IPS-18c (cell line): ENCODE measurements around the gene PPM1H.

Experiments used
- H3K4me3 ChIP-seq: 2 replicates; pipeline ENCODE4 v1.7.0; 2013; ENCODE audit warnings: low read depth, mild to moderate bottlenecking, low read length, moderate library complexity; ENCODE audit not compliant: insufficient read depth
- H3K9me3 ChIP-seq: one replicate; pipeline ENCODE4 v1.6.1; 2013; ENCODE audit warnings: mild to moderate bottlenecking, low read length, moderate library complexity; ENCODE audit not compliant: control insufficient read depth, insufficient read depth

Gene PPM1H

DNA sequence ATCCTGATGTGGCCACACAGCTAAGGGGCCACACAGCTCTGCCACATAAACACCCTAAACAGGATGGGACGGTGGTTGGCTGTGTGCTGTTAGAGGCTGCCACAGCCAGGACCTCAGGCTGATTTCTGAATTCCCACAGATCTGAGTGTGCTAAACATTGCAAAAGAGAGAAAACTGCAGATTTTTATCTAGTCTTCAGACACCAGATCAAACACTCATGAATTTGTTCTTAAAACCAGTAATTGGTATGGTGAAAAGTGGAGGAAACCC, 277.7 kb downstream of the PPM1H start:
- H3K9me3 ChIP-seq = no peaks in the 10 kb centered on the region
- H3K4me3 ChIP-seq = no peak overlapping the region

GRCh38 chr12:62656591-62657362, 278.2 kb downstream of the PPM1H start:
- Histone ChIP-seq H3K4me3 (no peak overlapping the region), H3K9me3 (no peaks in the 10 kb centered on the region)

- Histone ChIP-seq H3K9me3 (no peaks in the 10 kb centered on the region), H3K4me3 (no peak overlapping the region)
Measured at GRCh38 chr12:62655666-62656151, 279.2 kb downstream of the PPM1H start.

DNA sequence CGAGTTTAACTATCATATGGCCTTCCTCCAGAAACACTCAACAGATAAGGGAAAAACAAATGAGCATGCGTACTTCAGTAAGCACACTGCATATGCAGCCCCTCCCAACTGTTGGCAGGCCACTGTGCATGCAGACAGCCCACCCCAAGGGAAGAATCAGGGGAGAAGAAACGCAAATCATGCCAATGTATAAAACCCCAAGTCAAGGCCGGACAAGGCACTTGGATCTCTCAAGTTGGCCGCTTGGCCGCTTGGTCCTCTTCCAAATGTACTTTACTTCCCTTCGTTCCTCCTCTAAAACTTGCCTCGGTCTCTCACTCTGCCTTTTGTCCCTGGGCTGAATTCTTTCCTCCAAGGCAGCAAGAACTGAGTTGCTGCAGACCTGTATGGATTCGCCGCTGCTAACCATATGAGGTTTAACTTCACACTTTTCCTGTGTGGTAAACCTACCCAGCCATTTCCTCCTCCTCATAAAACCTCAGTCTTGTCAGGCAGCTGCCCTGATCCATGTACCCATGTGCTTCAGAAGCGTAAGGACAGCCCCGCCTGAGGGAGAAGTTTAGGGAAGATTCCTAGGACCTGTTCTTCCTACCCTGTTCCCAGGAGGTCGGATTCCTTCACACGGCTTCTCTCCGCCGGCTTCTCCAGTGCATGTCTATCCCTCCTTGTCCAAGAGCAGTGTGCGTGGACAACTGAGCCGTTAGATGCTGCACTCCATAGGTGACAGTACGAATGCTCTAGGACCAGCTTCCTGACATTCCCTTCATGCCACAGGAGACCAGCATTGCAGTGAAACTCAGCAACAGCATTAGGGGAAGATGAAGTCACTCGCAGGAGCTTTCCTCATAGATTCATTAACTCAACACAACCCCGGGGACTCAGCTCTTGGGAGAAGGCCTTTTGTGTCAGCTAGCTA, 280.4 kb downstream of the PPM1H start:
- no peak overlapping the region for H3K4me3 ChIP-seq
- no peaks in the 10 kb centered on the region for H3K9me3 ChIP-seq

- H3K9me3 ChIP-seq = no peaks in the 10 kb centered on the region
- no peak overlapping the region for H3K4me3 ChIP-seq
Measured at GRCh38 chr12:62653740-62654139, 281.2 kb downstream of the PPM1H start.

- no peak overlapping the region for H3K4me3 ChIP-seq
Measured at GRCh38 chr12:62653304-62653703, 281.6 kb downstream of the PPM1H start.

GRCh38 chr12:62651138-62651537, 283.8 kb downstream of the PPM1H start:
- no peaks in the 10 kb centered on the region for H3K9me3 ChIP-seq
- H3K4me3 ChIP-seq = no peak overlapping the region

More at GRCh38 chr12:62653304-62653703, 281.6 kb downstream of the PPM1H start:
- H3K9me3 ChIP-seq = no peaks in the 10 kb centered on the region

GRCh38 chr12:62649412-62650138, 285.4 kb downstream of the PPM1H start:
- Histone ChIP-seq H3K4me3 (no peak overlapping the region), H3K9me3 (no peaks in the 10 kb centered on the region)

GRCh38 chr12:62647586-62647985, 287.4 kb downstream of the PPM1H start:
- Histone ChIP-seq H3K4me3 (no peak overlapping the region), H3K9me3 (no peaks in the 10 kb centered on the region)

DNA sequence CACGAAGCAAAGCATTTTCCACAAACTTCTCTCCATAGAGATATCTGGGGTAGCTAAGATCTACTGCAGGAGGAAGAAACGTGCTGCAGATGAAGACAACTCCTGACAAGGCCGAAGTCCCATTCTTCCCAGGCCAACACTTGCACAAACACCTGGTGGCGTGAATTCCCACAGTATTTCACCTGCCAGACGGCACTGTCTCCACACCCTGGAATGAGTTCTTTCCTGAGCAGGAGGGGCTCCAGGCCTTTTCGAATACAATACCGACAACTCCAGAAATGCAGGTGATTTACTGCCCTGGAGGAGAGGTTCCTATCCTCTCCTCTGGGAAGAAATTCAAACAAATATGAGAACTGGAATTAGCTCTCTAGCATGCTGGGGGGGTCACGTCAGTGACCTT, 288.4 kb downstream of the PPM1H start:
- no peaks in the 10 kb centered on the region for H3K9me3 ChIP-seq
- no peak overlapping the region for H3K4me3 ChIP-seq

DNA sequence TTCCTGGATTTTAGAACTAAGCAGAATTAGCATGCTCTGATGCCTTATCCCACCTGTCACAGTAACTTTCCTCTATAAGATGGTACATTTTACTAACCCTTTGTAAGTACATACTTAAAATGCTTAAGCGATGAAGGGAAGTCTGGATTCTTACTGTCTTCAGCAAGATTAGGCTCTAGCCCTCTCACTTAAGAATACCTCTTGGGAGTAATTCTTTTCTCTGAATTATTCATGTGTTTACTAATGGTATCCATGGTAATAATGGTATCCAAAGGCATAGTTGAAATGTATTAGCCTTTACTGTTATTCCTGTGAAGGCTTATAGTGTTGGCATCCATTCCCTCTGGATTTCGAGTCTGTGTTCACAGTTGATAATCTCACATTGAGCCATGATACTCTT, 291.5 kb downstream of the PPM1H start:
- H3K9me3 ChIP-seq = no peaks in the 10 kb centered on the region
- H3K4me3 ChIP-seq = no peak overlapping the region

DNA sequence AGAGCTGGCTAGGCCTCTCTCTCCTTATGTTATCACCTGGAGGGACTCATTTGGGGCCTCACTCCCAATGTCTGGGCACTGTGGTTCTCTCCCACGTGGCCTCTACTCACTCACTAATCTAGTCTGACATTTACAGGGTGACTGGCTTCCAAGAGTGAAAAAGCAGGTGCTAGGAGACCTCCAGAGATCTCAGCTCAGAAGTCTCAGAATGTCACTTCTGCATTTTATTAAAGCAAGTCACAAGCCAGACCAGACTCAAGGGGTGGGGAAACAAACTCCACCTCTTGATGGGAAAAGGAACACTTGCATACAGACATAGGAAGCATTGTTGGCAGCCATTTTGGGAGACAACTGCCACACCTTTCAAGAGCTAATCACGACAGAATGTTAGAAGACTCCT, 292.5 kb downstream of the PPM1H start:
- no peak overlapping the region for H3K4me3 ChIP-seq

DNA sequence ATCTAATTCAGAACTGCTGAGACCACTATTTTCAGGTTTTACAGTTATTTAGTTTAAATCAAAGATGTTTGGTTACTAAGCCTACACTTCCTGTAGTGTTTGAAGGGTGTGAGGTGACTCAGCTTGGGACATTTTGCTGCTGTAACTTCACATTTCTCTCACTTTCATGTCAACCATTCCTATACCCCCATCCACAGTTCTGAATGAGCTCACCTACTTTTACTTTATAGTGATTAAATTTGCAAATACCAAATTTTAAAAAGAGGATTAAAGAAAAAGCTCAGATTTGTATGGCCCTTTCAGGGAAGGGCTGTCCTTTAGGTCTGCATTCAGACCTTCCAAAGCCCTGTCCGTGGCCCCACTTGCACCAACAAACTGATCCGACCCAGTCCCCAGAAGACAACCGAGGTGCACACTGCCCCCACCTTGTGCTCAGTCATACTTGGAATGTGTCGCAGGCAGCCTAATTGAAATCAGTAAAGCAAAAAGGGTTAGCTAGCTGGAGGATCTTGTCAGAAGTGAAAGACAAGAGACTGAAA, 294.0 kb downstream of the PPM1H start:
- H3K9me3 ChIP-seq = no peaks in the 10 kb centered on the region
- H3K4me3 ChIP-seq = no peak overlapping the region

More for the DNA sequence above, 292.5 kb downstream of the PPM1H start:
- no peaks in the 10 kb centered on the region for H3K9me3 ChIP-seq

DNA sequence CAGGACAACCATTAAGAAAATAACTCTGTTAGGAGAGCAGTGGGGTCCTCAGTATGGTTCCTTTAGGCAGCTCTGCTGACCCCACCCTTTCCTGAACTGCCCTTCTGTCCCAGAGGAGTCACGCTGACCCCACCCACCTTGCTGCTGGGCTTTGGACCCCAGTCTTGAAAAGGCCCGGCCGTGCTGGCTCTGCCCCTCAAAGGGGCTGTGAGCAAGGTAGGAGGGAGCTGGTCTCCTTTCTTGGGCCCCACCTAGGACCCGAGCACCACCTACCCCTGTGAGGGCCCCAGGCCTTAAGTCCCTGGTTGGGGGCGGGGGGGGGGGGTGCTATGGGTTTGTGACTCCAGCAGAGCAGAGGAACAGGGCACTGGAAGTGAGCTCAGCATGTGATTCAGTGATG, 297.3 kb downstream of the PPM1H start:
- H3K9me3 ChIP-seq = no peaks in the 10 kb centered on the region
- H3K4me3 ChIP-seq = no peak overlapping the region

DNA sequence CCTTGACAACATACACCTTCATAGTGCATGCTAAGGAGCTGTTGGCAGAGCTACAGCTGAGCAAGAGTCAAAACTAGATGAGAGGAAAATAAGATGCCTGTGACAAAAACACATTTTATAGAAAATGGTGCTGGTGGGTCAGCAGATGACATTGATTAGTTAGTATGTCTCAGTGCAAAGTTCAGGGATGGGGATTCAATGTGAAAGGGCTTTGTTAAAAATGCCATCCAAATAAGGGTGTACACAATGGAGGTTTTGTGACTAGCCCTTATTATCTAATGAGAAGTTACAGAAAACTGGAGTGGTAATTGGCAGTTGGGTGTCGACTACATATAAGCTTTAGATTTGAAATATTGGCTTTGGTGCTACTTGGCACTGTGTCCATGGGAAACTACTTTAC, 299.3 kb downstream of the PPM1H start:
- no peaks in the 10 kb centered on the region for H3K9me3 ChIP-seq
- H3K4me3 ChIP-seq = no peak overlapping the region

GRCh38 chr12:62632411-62632918, 302.5 kb downstream of the PPM1H start:
- H3K4me3 ChIP-seq = peak overlapping the region; percentile 54
- no peaks in the 10 kb centered on the region for H3K9me3 ChIP-seq
